Astrocyte (in vitro differentiated cells and primary cell): ENCODE results near the gene IVL. TPM values are rescaled to one million over a fixed set of nuclear protein-coding genes. Genes with fewer than 3 reads are reported as not detected.

ENCODE experiments used
- DNase-seq: peaks from one replicate; pipeline ENCODE4 v3.0.0-alpha.2; 2010; ENCODE audit warnings: low read depth
- FAIRE-seq: peaks from 2 replicates; lab custom pipeline; 2011; peaks lifted over from hg19 to GRCh38; lab: Jason Lieb, UNC
- H2AFZ ChIP-seq: 2 replicates; pipeline ENCODE4 v1.6.0; 2012; ENCODE audit warnings: low read depth, low read length, inconsistent platforms
- H3K27ac ChIP-seq: 2 replicates; pipeline ENCODE4 v1.5.1; 2011; ENCODE audit warnings: low read depth, low read length, inconsistent platforms
- H3K27me3 ChIP-seq: 2 replicates; pipeline ENCODE4 v1.6.0; 2011; ENCODE audit warnings: low read length, inconsistent platforms; ENCODE audit not compliant: insufficient read depth
- H3K36me3 ChIP-seq: 2 replicates; pipeline ENCODE4 v1.5.1; 2011; ENCODE audit warnings: low read length, inconsistent platforms; ENCODE audit not compliant: insufficient read depth
- H3K4me1 ChIP-seq: 2 replicates; pipeline ENCODE4 v1.5.1; 2011; ENCODE audit warnings: low read length, inconsistent platforms; ENCODE audit not compliant: insufficient read depth
- H3K4me2 ChIP-seq: 2 replicates; pipeline ENCODE4 v1.6.0; 2012; ENCODE audit warnings: low read length, inconsistent platforms
- H3K4me3 ChIP-seq: 2 replicates; pipeline ENCODE4 v1.5.1; 2011; ENCODE audit warnings: low read depth, mild to moderate bottlenecking, low read length, inconsistent platforms; ENCODE audit not compliant: insufficient read depth
- H3K79me2 ChIP-seq: 2 replicates; pipeline ENCODE4 v1.6.0; 2012; ENCODE audit warnings: mild to moderate bottlenecking, low read length, inconsistent platforms; ENCODE audit not compliant: insufficient read depth
- H3K9ac ChIP-seq: 2 replicates; pipeline ENCODE4 v1.6.0; 2012; ENCODE audit warnings: mild to moderate bottlenecking, low read length, inconsistent platforms
- H3K9me3 ChIP-seq: 2 replicates; pipeline ENCODE4 v1.5.1; 2012; ENCODE audit warnings: low read depth, mild to moderate bottlenecking, low read length, inconsistent platforms; ENCODE audit not compliant: insufficient read depth
- H4K20me1 ChIP-seq: 2 replicates; pipeline ENCODE4 v1.6.0; 2012; ENCODE audit warnings: low read length, inconsistent platforms; ENCODE audit not compliant: insufficient read depth
- H3K27ac Mint-ChIP-seq: one replicate; pipeline ENCODE4 v1.8.0; 2021; ENCODE audit warnings: mild to moderate bottlenecking, mixed read lengths; ENCODE audit not compliant: unreplicated experiment
- H3K27me3 Mint-ChIP-seq: one replicate; pipeline ENCODE4 v1.8.0; 2021; ENCODE audit warnings: low read depth, mixed read lengths; ENCODE audit not compliant: unreplicated experiment
- H3K36me3 Mint-ChIP-seq: one replicate; pipeline ENCODE4 v1.8.0; 2021; ENCODE audit warnings: low read depth, mixed read lengths; ENCODE audit not compliant: unreplicated experiment
- H3K4me1 Mint-ChIP-seq: one replicate; pipeline ENCODE4 v1.8.0; 2021; ENCODE audit warnings: low read depth, mixed read lengths; ENCODE audit not compliant: unreplicated experiment
- H3K4me3 Mint-ChIP-seq: one replicate; pipeline ENCODE4 v1.8.0; 2021; ENCODE audit warnings: mild to moderate bottlenecking, moderate library complexity, mixed read lengths; ENCODE audit not compliant: unreplicated experiment
- H3K9me3 Mint-ChIP-seq: one replicate; pipeline ENCODE4 v1.8.0; 2021; ENCODE audit warnings: mild to moderate bottlenecking, mixed read lengths; ENCODE audit not compliant: unreplicated experiment
- CTCF ChIP-seq: IDR thresholded peaks from 2 replicates; pipeline ENCODE4 v1.5.1; 2011; ENCODE audit warnings: low read depth, mild to moderate bottlenecking, inconsistent platforms, low read length, moderate library complexity; ENCODE audit not compliant: insufficient read depth
- EZH2 ChIP-seq: IDR thresholded peaks from 2 replicates; pipeline ENCODE4 v1.6.1; 2012; ENCODE audit warnings: mild to moderate bottlenecking, low read length, inconsistent platforms; ENCODE audit not compliant: insufficient read depth
- total RNA-seq: library from RNA; stranded (reverse); gene quantifications from 2 replicates; pipeline ENCODE4 v1.2.1, GENCODE V29; 2021

The IVL gene
- total RNA-seq, 1 donor from 2014 or later = 0.16 TPM

- Histone ChIP-seq H3K79me2 (no peaks in the 10 kb centered on the region), H3K4me3 (no peak overlapping the region), H2AFZ (no peak overlapping the region), H3K36me3 (no peaks in the 10 kb centered on the region), H3K9ac (no peak overlapping the region), H3K27me3 (no peaks in the 10 kb centered on the region), H3K4me2 (no peak overlapping the region), H3K9me3 (no peaks in the 10 kb centered on the region), H3K4me1 (no peaks in the 10 kb centered on the region), H4K20me1 (no peaks in the 10 kb centered on the region), H3K27ac (no peak overlapping the region)
- peaks cover under 1% of the 10 kb centered on the region for H3K4me1 Mint-ChIP-seq
- no peak overlapping the region for H3K27ac Mint-ChIP-seq
- FAIRE-seq (no peak), DNase-seq (no peak)
- H3K36me3 Mint-ChIP-seq = peaks cover 2% of the 10 kb centered on the region
- peaks cover 3% of the 10 kb centered on the region for H3K9me3 Mint-ChIP-seq
- TF ChIP-seq EZH2 = no peak
- TF ChIP-seq CTCF = no peak
- H3K27me3 Mint-ChIP-seq = peaks cover 28% of the 10 kb centered on the region
- H3K4me3 Mint-ChIP-seq = no peak overlapping the region
These were observed 8.5 kb upstream of the IVL start for GRCh38 chr1:152899883-152900282.

- Mint-ChIP-seq H3K9me3 (peaks cover 3% of the 10 kb centered on the region), H3K27me3 (peaks cover 28% of the 10 kb centered on the region), H3K4me1 (peaks cover 17% of the 10 kb centered on the region), H3K27ac (no peak overlapping the region), H3K36me3 (peaks cover 2% of the 10 kb centered on the region), H3K4me3 (no peak overlapping the region)
- H3K27ac ChIP-seq = no peak overlapping the region
- H3K4me3 ChIP-seq = no peak overlapping the region
- H3K79me2 ChIP-seq = no peaks in the 10 kb centered on the region
- H3K9ac ChIP-seq = no peak overlapping the region
- H3K9me3 ChIP-seq = no peaks in the 10 kb centered on the region
- no peak overlapping the region for H3K4me2 ChIP-seq
- FAIRE-seq = no peak
- peaks cover 4% of the 10 kb centered on the region for H3K4me1 ChIP-seq
- no peaks in the 10 kb centered on the region for H3K36me3 ChIP-seq
- H4K20me1 ChIP-seq = no peaks in the 10 kb centered on the region
- no peaks in the 10 kb centered on the region for H3K27me3 ChIP-seq
- DNase-seq = no peak
- no peak overlapping the region for H2AFZ ChIP-seq
- no peak for TF ChIP-seq CTCF
- TF ChIP-seq EZH2 = no peak
These were observed 6.7 kb upstream of the IVL start for GRCh38 chr1:152901631-152902030.

- Histone ChIP-seq H3K9ac (no peak overlapping the region), H3K27ac (no peak overlapping the region), H4K20me1 (no peaks in the 10 kb centered on the region), H3K36me3 (no peaks in the 10 kb centered on the region), H3K79me2 (no peaks in the 10 kb centered on the region), H3K4me3 (no peak overlapping the region), H3K9me3 (no peaks in the 10 kb centered on the region), H3K4me1 (peaks cover 4% of the 10 kb centered on the region), H3K4me2 (no peak overlapping the region), H3K27me3 (no peaks in the 10 kb centered on the region), H2AFZ (no peak overlapping the region)
- Mint-ChIP-seq H3K27me3 (peaks cover 28% of the 10 kb centered on the region), H3K4me1 (peaks cover 27% of the 10 kb centered on the region), H3K9me3 (peaks cover 3% of the 10 kb centered on the region), H3K4me3 (no peak overlapping the region), H3K27ac (no peak overlapping the region), H3K36me3 (peaks cover 2% of the 10 kb centered on the region)
- FAIRE-seq (no peak), DNase-seq (no peak)
- TF ChIP-seq CTCF (no peak), EZH2 (no peak)
These were observed 5.7 kb upstream of the IVL start for GRCh38 chr1:152902636-152903035.
